OCI-LY3 (cell line): ENCODE measurements around the gene FOXA2.

Source experiments
- EZH2phosphoT487 ChIP-seq: fragments of 200-600 bp; shearing (Covaris generic); IDR thresholded peaks from 2 replicates; pipeline ENCODE4 v1.6.1; 2018; ENCODE audit warnings: antibody characterized with exemption, mixed run types, low read depth
- TF ChIP-seq, protein P1 (sequence below): fragments of 200-600, 300-600 bp; sonication (generic); IDR thresholded peaks from 2 replicates; pipeline ENCODE4 v1.5.1; 2014; ENCODE audit warnings: antibody characterized with exemption, low read length, low read depth

DNA sequence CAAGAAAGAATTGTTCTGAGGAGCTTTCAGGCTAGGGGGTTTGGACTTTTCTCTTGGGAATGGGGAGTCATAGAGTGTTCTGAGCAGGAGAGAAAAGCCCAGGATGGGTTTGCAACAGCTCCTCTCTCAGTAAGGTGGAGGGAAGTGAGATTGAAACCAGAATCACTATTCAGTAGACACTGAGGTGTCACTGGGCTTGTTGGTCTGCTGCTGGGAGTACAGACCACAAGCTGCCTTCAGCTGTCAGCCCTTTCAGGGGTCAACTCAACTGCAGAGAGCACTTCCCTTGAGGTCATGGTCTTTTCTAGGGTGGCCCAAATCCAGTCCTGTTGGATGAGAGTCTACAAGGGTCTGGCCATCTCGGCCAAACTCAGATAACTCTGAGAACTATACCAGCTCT lies 12.9 kb upstream of the FOXA2 start:
- TF ChIP-seq, protein P1, sequence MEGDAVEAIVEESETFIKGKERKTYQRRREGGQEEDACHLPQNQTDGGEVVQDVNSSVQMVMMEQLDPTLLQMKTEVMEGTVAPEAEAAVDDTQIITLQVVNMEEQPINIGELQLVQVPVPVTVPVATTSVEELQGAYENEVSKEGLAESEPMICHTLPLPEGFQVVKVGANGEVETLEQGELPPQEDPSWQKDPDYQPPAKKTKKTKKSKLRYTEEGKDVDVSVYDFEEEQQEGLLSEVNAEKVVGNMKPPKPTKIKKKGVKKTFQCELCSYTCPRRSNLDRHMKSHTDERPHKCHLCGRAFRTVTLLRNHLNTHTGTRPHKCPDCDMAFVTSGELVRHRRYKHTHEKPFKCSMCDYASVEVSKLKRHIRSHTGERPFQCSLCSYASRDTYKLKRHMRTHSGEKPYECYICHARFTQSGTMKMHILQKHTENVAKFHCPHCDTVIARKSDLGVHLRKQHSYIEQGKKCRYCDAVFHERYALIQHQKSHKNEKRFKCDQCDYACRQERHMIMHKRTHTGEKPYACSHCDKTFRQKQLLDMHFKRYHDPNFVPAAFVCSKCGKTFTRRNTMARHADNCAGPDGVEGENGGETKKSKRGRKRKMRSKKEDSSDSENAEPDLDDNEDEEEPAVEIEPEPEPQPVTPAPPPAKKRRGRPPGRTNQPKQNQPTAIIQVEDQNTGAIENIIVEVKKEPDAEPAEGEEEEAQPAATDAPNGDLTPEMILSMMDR, result no peak
- TF ChIP-seq EZH2phosphoT487, result no peak
